Adipose tissue (tissue), 3 donors: ENCODE results near the gene MCRIP1. TPM values are rescaled to one million over a fixed set of nuclear protein-coding genes. Genes with fewer than 3 reads are reported as not detected.

Source experiments
- H3K27ac ChIP-seq: one replicate; pipeline ENCODE4 v1.5.1; 2013; ENCODE audit warnings: low read depth, low read length
- WGBS, 3 donors: extraction: QIAGEN DNeasy Blood & Tissue Kit; methylation state at CpG; one replicate each; pipeline ENCODE4 v1.1.7; 2013; 5-methylcytosine and 5-hydroxymethylcytosine counted together
- polyA plus RNA-seq, 3 donors: library from polyadenylated mRNA; stranded (reverse); fragments of 200-250 nt; gene quantifications; one replicate each; pipeline ENCODE4 v1.2.3, GENCODE V29; 2013
- donor health status: healthy with polysubstance abuse.
- donor health status: Bipolar disorder and iron deficiency.
- donor health status: healthy.

MCRIP1 gene
- polyA plus RNA-seq, 3 donors, result 92.8 to 190 (median 116) TPM

DNA sequence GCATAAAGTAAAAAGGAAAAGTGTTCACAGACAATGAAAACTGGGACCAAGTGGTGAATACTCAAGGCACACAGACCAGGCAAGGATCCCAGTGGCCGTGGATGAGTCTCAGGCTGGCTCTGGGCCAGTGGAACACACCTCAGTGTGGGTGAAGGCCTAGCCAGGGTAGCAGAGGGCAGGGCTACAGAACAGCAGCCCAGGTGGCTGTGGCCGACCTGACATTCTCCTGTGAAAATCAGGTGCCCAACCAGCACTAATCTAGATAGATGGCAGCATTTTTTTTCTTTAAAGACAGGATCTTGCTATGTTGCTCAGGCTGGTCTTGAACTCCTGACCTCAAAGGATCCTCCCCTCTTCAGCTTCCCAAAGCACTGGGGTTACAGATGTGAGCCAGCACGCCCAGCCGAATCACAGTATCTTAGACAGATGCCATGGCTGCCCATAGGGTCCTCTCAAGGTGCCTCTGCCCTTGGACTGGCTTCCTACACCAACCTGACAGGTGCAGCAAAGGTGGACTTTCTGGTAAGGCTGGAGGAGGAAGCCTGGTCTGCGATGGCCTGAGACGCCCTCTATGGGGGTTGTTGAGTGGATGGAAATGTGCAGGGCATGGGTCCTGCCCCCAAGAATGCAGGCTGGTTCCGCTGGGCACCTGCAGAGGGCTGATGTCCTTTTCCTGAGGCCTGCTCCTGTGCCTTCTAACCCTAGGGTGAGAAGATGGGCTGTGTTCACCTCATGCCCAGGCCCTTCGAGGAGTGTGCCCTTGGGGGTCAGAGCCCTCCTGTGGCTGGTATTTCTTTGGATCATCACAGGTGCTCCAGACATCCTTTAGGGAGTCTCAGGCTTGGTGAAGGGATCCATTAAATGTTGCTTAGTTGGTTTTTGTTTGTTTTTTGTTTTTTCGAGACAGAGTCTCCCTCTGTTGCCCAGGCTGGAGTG is 31.0 kb upstream of the MCRIP1 start:
- H3K27ac ChIP-seq, result no peak overlapping the region
- WGBS, 3 donors, result 57 to 77% (median 76%) methylated on average over 9 of the region's 9 CpGs

DNA sequence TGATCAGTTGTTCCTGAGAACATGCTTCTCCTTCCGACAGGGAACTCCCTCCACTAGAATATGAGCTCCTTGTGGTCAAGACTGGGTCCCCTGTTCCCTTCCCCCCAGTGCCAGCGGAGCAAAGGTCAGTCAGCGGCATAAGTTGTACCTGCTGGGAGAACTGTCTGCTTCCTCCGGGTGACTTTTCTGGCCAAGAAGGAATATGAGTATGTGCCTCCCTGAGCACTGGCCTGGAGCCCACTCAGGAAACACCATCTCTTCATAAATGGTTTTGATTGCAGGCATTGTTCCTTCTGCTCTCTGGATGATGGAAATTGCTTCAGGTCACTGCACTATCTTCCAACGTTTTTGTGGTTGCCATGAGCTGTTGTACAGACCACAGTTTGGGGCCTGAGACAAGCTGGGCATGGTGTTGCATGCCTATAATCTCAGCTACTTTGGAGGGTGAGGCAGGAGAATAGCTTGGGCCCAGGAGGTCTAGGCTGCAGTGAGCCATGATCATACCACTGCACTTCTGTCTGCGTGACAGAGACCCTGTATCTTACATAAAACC is 30.1 kb upstream of the MCRIP1 start:
- 48 to 56% (median 50%) methylated on average over 6 of the region's 6 CpGs for WGBS, 3 donors
- no peak overlapping the region for H3K27ac ChIP-seq

DNA sequence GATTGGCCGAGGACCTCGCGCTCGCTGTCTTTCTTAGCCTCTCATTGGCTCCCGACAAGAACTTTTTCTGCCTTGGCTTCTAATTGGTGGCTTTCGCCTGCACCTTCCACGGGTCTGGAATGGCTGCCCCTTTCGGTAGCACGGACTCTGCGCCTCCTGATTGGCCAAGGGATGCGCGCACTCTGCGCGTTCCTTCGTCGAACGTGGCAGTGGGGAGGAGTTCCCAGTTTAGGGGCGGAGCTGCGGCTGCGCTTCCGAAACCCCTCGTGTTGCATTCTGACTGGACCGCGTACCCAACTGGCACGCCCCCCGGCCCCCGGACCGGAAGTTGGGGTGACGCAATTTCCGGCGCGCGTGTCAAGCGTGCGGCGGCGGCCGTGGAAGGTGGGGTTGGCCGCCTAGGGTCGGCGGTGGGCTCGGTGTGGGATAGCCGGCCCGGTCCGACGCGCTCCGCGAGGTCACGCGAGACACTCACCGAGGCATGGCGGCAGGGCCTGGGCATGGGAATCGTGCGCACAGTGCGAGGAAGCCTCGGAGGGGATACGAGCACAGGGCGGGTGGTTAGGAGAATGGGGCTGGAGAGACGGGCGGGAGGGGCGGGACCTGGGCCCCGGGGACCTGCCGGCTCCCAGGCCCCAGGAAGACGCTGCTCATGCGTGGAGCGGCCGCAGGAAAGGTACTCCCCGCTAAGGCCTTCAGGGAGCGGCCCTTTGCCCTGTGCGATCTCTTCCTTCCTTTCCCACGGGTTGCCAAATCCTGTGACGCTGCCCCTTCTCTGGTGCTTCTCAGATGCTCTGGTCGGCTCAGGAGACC is 27.9 kb upstream of the MCRIP1 start:
- 0% methylated on average over 69 to 74 of the region's 74 CpGs for WGBS, 3 donors

DNA sequence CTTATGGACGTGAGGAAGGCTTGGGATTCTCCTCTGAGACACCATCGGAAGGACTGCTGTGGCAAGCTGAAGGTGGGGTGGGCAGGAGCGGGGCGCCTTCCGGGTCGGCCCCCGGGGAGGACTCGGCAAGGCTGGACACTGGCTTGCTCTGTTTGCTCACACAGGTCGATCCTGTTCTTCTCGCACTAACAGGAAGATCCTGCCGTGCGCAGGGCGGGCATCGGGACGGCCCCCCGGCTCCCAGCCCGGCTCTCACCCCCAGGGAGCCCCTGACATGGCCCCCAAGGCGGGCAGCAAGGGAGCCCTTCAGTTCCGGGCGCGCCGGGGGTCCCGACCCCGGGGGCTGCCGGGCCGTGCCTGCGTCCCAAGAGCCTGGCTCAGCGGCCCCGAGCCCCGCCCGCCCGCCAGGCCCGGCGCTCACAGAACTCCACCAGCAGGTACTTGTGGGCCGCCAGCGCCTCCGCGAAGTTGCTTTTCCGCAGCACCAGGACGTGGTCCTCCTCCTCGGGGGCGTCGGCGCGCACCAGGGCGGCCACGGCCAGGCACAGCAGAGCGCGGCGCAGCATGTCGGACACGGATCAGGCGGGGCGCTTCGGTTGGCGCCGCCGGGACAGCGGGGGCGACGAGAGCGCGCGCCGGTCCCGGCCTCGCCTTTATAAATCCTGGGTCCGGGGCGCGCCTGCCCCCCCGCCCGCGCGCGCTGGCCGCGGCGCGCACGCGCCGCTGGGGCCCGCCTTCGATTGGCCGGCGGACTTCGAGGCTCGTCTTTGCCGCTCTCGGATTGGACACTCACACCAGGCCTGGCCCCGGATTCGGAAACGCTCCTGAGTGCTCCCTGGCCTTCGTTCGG is 27.0 kb upstream of the MCRIP1 start, which contains the start of gene P4HB:
TSS of gene P4HB (minus strand) at position 630 of the 850 bp plus-strand sequence. CDS start at position 566, 64 bp downstream.
- 0 to 1% (median 0%) methylated on average over 50 to 95 of the region's 95 CpGs for WGBS, 3 donors
- H3K27ac ChIP-seq, result peak within 1 kb of the TSS; percentile 29

More for the DNA sequence above, 27.9 kb upstream of the MCRIP1 start:
- H3K27ac ChIP-seq, result peak overlapping the region; percentile 4

DNA sequence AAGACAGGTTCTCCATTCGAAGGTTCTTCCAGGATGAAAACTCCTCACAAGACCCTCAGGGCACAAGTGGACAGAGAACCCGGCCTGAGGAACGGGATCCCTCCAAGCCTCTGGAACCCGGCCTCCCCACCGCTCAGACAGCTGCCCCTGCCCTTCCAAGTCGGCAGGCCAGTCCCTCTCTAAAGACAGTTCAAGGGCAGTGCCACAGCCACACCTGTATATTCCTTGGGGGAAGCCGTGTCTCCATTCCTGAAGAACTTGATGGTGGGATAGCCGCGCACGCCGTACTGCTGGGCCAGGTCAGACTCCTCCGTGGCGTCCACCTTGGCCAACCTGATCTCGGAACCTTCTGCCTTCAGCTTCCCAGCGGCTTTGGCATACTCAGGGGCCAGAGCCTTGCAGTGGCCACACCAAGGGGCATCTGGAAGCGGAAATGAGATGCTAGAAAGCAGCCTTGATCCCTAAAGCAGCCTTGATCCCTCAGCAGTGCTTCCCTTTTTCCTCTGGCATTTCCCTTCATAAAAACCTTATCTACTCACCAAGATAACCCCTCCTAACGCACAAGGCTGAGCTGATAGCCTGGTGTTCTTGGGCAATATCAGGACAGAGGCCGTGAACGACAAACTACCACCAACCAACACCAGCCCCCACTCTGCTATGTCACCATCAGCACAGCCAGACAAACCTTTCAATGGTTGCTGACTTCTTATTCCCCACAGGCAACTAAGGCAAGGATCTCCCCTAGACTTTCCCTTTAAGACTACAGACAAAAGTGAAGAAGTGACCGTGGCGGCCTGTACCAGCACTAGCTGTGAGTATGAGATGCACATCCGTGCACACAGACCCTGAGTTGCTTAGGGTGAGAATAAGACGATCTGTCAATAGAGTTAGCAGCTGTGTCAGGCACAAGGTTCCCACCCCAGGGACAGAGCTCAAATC is 26.1 kb upstream of the MCRIP1 start:
- H3K27ac ChIP-seq, result no peak overlapping the region
- 29 to 52% (median 51%) methylated on average over 22 to 23 of the region's 23 CpGs for WGBS, 3 donors

DNA sequence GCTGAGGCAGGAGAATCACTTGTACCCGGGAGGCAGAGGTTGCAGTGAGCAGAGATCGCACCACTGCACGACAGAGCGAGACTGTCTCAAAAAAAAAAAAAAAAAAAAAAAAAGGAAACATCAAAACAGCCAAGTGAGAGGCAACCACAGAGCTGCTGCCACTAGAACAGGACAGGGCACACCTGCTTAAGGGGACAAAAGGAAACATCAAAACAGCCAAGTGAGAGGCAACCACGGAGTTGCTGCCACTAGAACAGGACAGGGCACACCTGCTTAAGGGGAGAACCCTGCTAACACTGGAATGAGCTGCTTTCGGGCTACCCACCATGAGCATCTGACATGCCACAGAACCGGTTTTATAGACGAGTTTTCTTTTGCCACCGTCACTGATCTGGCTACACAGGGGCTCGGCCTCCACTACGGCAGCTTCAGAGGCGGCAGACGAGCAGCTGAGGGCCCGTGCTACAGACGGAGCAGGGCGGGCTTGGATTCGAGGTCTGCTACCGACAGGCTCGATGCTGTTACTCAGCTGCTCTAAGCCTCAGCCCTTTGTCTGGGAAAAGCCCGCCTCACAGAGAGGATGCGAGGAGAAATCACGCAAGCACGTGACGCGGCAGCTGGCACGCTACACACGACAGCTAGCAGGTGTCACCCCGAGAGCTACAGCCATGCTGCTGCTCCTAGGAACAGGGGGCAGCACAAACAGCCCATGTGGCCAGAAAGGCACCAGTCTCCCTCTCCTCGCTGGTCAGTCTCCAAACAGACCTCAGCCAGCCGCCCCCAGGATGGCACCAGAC is 25.3 kb upstream of the MCRIP1 start:
- H3K27ac ChIP-seq, result no peak overlapping the region
- 40 to 70% (median 70%) methylated on average over 30 of the region's 30 CpGs for WGBS, 3 donors

DNA sequence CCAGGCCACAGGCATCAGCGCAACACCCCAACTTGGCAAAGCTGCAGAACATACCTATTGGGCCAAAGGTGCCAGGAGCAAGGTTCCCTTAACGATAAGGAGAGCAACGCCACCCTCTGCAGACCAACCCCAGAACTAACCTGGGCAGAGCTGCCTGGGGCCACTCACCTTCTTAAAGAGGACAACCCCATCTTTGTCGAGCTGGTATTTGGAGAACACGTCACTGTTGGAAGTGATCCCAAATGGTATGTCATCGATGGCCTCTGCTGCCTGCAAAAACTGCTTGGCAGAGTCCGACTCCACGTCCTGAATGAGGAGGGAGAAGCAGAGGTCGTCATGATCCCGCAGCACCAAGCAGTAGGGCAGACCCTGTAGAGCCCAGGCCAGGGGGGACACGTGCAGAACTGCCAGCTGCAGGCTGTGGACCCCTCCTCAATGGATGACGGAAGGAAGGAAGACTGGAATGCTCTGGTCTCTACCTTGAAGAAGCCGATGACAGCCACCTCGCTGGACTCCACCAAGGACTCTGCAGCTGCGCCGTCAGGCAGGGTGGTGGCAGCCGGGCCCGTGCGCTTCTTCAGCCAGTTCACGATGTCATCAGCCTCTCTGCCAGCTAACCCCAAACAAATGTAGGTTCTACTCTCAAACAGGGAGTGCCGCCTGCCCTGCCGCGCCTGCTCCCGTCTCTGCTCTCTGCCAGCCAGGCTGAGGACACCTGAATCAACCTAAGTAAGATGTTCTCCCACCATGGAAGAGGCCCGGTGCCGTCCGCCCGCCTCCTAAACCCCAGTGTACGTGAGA is 22.1 kb upstream of the MCRIP1 start:
- H3K27ac ChIP-seq, result no peak overlapping the region
- 38 to 74% (median 71%) methylated on average over 29 of the region's 29 CpGs for WGBS, 3 donors

DNA sequence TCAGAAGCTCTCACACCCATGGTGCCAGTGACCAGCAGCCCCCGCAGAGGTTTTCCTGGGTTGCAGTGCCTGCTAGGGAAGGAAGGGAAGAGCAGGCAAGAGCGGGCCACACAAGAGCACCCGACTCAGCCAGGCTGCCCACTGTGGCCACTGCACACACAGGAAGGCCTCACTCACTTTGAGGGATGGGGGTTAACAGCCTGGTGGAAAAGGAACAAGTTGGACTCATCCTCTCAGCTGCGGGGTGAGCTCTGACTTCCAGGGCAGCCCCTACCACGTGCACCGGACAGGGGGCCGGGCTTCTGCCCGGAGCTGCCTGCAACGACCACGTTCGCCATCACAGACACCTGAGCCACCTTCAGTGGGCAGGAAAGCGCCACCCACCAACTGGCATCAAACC is 19.1 kb upstream of the MCRIP1 start:
- no peak overlapping the region for H3K27ac ChIP-seq
- 84 to 88% (median 87%) methylated on average over 12 of the region's 12 CpGs for WGBS, 3 donors

DNA sequence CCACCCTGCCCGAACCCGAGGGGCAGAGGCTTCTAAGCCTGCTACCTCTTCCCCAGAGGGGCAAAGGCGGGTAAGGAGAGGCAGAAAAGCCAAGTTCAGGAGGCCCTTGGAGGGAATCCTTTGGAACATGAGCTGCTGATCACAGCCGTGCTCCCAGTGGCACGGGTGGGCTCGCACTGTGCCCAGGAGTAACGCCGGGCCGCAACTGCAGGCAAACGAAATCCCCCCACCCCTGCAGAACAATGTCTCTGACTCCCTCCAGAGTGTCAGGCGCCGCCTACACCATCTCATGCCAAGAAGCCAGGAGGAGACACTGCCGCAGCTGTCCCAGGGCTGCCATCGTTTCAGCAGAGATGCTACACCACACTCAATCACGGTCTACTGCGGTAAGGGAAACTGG is 18.3 kb upstream of the MCRIP1 start:
- no peak overlapping the region for H3K27ac ChIP-seq
- 88 to 93% (median 90%) methylated on average over 16 of the region's 16 CpGs for WGBS, 3 donors

DNA sequence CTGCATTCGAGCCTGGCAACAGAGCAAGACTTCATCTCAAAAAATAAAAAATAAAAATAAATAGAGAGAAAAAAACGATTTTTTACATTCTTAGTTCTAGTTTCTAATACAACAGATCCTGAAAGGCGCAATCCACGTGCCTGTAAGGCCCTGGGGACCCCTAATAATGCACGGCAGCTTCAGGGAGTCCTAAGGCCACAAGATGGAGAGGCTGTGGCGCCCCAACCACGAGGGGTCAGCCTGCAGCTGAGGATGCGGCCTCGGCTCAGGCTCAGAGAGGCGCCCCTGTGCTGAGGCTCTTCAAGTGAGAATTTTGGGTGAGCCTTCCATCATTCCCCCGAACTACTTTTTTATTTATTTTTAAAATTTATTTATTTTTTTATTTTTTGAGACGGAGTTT is 16.4 kb upstream of the MCRIP1 start:
- WGBS, 3 donors, result 87 to 93% (median 92%) methylated on average over 12 of the region's 12 CpGs
- no peak overlapping the region for H3K27ac ChIP-seq

DNA sequence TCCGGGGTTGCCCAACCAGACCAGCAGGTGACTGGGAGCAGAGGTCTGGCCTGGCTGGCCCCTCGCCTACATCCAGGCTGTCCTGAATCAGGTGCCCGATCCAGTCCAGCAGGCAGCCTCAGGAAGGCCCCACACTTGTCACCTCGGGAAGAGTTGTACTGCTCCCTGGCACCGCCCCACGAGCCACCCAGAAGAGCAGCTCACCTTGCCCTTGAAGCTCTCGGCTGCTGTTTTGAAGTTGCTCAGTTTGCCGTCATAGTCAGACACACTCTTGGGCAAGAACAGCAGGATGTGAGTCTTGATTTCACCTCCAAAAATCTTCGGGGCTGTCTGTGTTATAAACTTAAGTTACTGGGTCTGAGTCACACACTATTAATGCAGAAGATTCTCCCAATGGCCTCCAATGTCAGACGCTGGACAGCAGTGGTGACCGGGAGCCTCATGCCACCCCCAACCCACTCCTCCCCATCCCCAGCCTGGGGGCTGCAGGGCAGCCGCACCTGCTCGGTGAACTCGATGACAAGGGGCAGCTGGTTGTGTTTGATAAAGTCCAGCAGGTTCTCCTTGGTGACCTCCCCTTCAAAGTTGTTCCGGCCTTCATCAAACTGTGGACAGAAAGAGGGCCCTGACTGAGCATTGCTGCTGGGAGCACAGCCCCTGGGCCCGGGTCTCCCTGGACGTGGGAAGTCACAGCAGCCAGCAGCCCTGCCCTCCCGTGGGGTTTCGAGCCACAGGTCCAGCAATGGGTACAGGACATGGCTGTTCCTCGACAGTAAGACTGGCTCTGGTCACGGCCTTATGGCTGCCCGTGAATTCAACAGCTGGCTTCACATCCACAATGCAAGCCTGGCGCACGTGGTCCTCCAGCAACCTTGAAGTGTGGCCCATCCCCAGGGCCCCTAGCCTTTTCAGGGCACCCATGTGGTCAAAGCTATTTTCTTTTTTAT is 13.9 kb upstream of the MCRIP1 start:
- 59 to 85% (median 84%) methylated on average over 24 of the region's 24 CpGs for WGBS, 3 donors
- no peak overlapping the region for H3K27ac ChIP-seq

DNA sequence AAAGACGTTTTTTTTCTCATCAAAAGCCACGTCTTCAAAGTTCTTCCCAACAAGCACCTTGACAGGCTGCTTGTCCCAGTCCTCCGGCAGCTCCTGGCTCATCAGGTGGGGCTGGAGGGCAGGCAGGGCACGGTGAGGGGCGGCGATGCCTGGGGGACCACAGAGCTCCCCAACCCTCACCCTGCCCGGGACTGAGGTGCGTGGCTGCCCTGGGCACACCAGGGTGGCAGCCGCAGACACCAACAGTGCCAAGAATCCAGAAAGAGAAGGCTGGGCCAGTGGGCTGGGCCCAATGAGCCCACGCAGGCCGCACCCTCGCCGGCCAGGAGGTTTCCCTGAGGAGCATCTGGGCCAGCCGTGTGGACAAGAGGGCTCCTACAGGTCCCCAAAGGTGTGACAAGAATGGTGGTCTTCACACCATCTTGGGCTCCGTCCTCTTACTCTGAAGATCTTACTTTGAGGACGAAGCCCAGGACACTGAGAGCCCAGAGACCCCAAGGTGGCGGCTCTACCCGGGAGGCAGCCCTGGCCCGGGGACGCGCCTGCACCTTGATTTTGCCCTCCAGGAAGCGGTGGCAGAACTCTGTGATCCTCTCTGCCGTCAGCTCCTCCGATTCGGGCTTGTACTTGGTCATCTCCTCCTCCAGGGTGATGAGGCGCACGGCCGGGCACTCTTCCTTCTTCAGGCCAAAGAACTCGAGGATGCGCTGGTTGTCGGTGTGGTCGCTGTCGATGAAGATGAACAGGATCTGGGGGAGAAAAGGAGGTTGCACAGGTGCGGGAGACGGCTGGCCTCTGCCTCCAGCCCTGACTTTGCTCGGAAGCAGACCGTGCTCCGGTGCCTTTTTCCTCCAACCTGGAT is 13.0 kb upstream of the MCRIP1 start:
- 83 to 93% (median 92%) methylated on average over 36 to 38 of the region's 38 CpGs for WGBS, 3 donors
- H3K27ac ChIP-seq, result no peak overlapping the region

DNA sequence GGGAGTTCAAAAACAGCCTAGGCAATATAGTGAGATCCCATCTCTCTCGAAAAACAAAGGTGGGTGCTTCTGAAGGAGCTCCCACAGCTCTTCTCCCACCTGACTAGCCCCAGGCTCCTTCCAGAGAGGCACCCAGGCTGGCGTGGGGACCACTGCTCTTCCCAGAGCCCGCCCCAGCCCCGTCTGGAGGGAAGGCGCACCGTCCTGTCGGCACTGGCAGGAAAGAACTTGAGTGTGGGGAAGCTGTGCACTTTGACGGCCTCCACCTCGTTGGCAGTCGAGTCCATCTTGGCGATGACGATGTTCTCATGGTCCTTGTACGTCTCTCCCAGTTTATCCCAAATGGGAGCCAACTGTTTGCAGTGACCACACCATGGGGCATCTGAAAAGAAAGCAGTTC is 12.3 kb upstream of the MCRIP1 start:
- no peak overlapping the region for H3K27ac ChIP-seq
- WGBS, 3 donors, result 89 to 91% (median 90%) methylated on average over 13 of the region's 13 CpGs

DNA sequence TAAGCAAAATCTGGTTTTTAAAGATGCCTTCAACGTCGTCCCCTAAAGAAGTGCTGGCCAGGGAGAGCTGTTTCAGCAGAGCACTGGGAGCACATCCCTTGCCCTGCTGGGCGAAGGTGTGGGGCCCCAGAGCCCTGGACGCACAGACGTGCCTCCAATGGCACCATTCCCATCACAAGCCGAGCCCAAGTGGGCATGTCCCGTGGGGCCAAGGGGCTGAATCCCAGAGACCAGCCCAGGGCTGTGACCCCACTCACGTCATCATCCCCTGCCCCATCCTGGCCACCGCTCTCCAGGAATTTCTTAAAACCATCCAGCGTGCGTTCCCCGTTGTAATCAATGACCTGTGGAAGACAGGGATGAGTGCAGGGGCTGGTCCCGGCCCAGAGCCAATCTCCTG is 11.8 kb upstream of the MCRIP1 start:
- H3K27ac ChIP-seq, result no peak overlapping the region
- 66 to 86% (median 85%) methylated on average over 13 of the region's 13 CpGs for WGBS, 3 donors
